Muscle layer of duodenum (tissue), 2 donors: ENCODE data around the gene FOXK2.
"Not testable (repeated sequence)": the region's sequence is repeated elsewhere in the genome, so short reads cannot be mapped to it uniquely, and the experiment has no call there.

Experiments
- H3K27ac ChIP-seq: one replicate; pipeline ENCODE4 v1.7.0; 2013; ENCODE audit warnings: mild to moderate bottlenecking, low read length
- H3K27me3 ChIP-seq: one replicate; pipeline ENCODE4 v1.7.0; 2013; ENCODE audit warnings: low read depth, mild to moderate bottlenecking, control low read depth, low read length
- H3K36me3 ChIP-seq, 2 donors: one replicate each; pipeline ENCODE4 v1.7.0; 2013; ENCODE audit warnings: low read length in 2 of 2, control low read depth in 1 of 2, mild to moderate bottlenecking in 1 of 2; ENCODE audit not compliant: insufficient read depth in 2 of 2, control insufficient read depth in 1 of 2
- H3K4me1 ChIP-seq, 2 donors: one replicate each; pipeline ENCODE4 v1.7.0; 2013; ENCODE audit warnings: low read length in 2 of 2, mild to moderate bottlenecking in 2 of 2, control low read depth in 1 of 2, moderate library complexity in 1 of 2; ENCODE audit not compliant: insufficient read depth in 2 of 2, control insufficient read depth in 1 of 2
- H3K4me3 ChIP-seq, 2 donors: one replicate each; pipeline ENCODE4 v1.7.0; 2013; ENCODE audit warnings: low read length in 2 of 2, low read depth in 1 of 2, mild to moderate bottlenecking in 1 of 2
- H3K9me3 ChIP-seq, 2 donors: one replicate each; pipeline ENCODE4 v1.7.0; 2013; ENCODE audit warnings: low read length in 2 of 2, control low read depth in 1 of 2, mild to moderate bottlenecking in 1 of 2; ENCODE audit not compliant: control insufficient read depth in 1 of 2
- donor health status: healthy.

The FOXK2 gene

GRCh38 chr17:82559566-82560251, 40.2 kb downstream of the FOXK2 start:
- H3K4me1 ChIP-seq = peaks cover 0 to 33% of the 10 kb centered on the region in 2 donors

GRCh38 chr17:82560252-82560642, 40.7 kb downstream of the FOXK2 start:
- peaks cover 0 to 33% of the 10 kb centered on the region in 2 donors for H3K4me1 ChIP-seq
- H3K27me3 ChIP-seq = no peaks in the 10 kb centered on the region
- H3K4me3 ChIP-seq = no peak overlapping the region
- H3K27ac ChIP-seq = no peak overlapping the region
- H3K36me3 ChIP-seq = no peaks in the 10 kb centered on the region
- H3K9me3 ChIP-seq = no peaks in the 10 kb centered on the region

More at GRCh38 chr17:82559566-82560251, 40.2 kb downstream of the FOXK2 start:
- H3K27me3 ChIP-seq = no peaks in the 10 kb centered on the region
- no peak overlapping the region for H3K4me3 ChIP-seq
- H3K27ac ChIP-seq = no peak overlapping the region
- no peaks in the 10 kb centered on the region for H3K36me3 ChIP-seq
- no peaks in the 10 kb centered on the region for H3K9me3 ChIP-seq

GRCh38 chr17:82560802-82561428, 41.4 kb downstream of the FOXK2 start:
- H3K4me1 ChIP-seq = peaks cover 0 to 40% of the 10 kb centered on the region in 2 donors
- H3K27ac ChIP-seq = no peak overlapping the region
- H3K4me3 ChIP-seq = no peak overlapping the region
- H3K36me3 ChIP-seq = no peaks in the 10 kb centered on the region
- H3K9me3 ChIP-seq = no peaks in the 10 kb centered on the region
- no peaks in the 10 kb centered on the region for H3K27me3 ChIP-seq

- Histone ChIP-seq H3K9me3 (no peaks in the 10 kb centered on the region), H3K27me3 (no peaks in the 10 kb centered on the region), H3K4me3 (no peak overlapping the region), H3K36me3 (peaks cover 0 to 2% of the 10 kb centered on the region in 2 donors), H3K27ac (no peak overlapping the region), H3K4me1 (peaks cover 0 to 45% of the 10 kb centered on the region in 2 donors)
Measured at GRCh38 chr17:82561429-82562035, 42.0 kb downstream of the FOXK2 start.

- H3K9me3 ChIP-seq, H3K27ac ChIP-seq, H3K4me3 ChIP-seq, H3K27me3 ChIP-seq: not testable (repeated sequence)
- Histone ChIP-seq H3K36me3 (peaks cover 0 to 14% of the 10 kb centered on the region in 2 donors), H3K4me1 (peaks cover 0 to 45% of the 10 kb centered on the region in 2 donors)
Measured at GRCh38 chr17:82562718-82563220, 43.2 kb downstream of the FOXK2 start.

- H3K9me3 ChIP-seq = no peaks in the 10 kb centered on the region
- H3K4me3 ChIP-seq = no peak overlapping the region
- H3K4me1 ChIP-seq = peaks cover 0 to 49% of the 10 kb centered on the region in 2 donors
- no peaks in the 10 kb centered on the region for H3K27me3 ChIP-seq
- H3K36me3 ChIP-seq = peaks cover 3 to 19% of the 10 kb centered on the region in 2 donors
- no peak overlapping the region for H3K27ac ChIP-seq
Measured at GRCh38 chr17:82563318-82563717, 43.8 kb downstream of the FOXK2 start.

- peaks cover 6 to 23% of the 10 kb centered on the region in 2 donors for H3K36me3 ChIP-seq
- H3K4me3 ChIP-seq = not testable (repeated sequence)
Measured at GRCh38 chr17:82563745-82564144, 44.2 kb downstream of the FOXK2 start.

GRCh38 chr17:82564241-82564640, 44.7 kb downstream of the FOXK2 start:
- Histone ChIP-seq H3K4me1 (peaks cover 0 to 50% of the 10 kb centered on the region in 2 donors), H3K9me3 (no peaks in the 10 kb centered on the region), H3K36me3 (peaks cover 6 to 23% of the 10 kb centered on the region in 2 donors)

More at GRCh38 chr17:82563745-82564144, 44.2 kb downstream of the FOXK2 start:
- not testable (repeated sequence) for H3K27ac ChIP-seq, H3K27me3 ChIP-seq, H3K9me3 ChIP-seq
- peaks cover 0 to 49% of the 10 kb centered on the region in 2 donors for H3K4me1 ChIP-seq

GRCh38 chr17:82565551-82565950, 46.0 kb downstream of the FOXK2 start:
- Histone ChIP-seq H3K4me3 (no peak overlapping the region), H3K27me3 (no peaks in the 10 kb centered on the region), H3K9me3 (no peaks in the 10 kb centered on the region), H3K4me1 (peaks cover 0 to 37% of the 10 kb centered on the region in 2 donors), H3K27ac (no peak overlapping the region), H3K36me3 (peaks cover 6 to 24% of the 10 kb centered on the region in 2 donors)

More at GRCh38 chr17:82564241-82564640, 44.7 kb downstream of the FOXK2 start:
- Histone ChIP-seq H3K4me3 (no peak overlapping the region), H3K27me3 (no peaks in the 10 kb centered on the region), H3K27ac (no peak overlapping the region)

GRCh38 chr17:82566129-82566960, 46.8 kb downstream of the FOXK2 start:
- Histone ChIP-seq H3K9me3 (no peaks in the 10 kb centered on the region), H3K27me3 (no peaks in the 10 kb centered on the region), H3K27ac (no peak overlapping the region), H3K4me3 (no peak overlapping the region), H3K4me1 (peaks cover 0 to 32% of the 10 kb centered on the region in 2 donors), H3K36me3 (peaks cover 6 to 29% of the 10 kb centered on the region in 2 donors)
